Measurements from ENCODE around the gene VSIG10L.

Gene VSIG10L

GRCh38 chr19:51311351-51312257 lies 30.3 kb downstream of the VSIG10L start, which contains the start of gene IGLON5:
IGLON5 (plus strand) TSS chr19:51311644; CDS start chr19:51311848, 204 bp downstream.
- no peak for DNase-seq

DNA sequence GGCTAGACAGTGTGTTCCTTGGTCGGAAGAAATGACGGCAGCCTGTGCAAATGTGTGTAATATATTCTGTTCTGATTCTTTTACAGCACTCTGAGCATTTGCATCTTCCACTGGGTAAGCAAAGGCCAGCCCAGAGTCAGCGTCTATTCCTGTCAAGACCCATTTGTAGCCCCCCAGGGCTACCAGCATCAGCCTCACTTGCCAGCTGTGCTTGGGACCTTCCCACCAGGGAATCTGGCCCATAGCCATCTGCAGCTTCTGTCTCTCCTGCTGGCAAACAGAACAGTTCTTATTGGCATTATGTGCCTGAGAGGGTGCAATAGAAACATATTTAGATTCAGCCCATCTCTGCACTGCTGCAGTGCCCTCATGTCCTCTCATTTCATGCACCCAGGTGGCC lies 36.5 kb downstream of the VSIG10L start:
- no peak for DNase-seq

DNA sequence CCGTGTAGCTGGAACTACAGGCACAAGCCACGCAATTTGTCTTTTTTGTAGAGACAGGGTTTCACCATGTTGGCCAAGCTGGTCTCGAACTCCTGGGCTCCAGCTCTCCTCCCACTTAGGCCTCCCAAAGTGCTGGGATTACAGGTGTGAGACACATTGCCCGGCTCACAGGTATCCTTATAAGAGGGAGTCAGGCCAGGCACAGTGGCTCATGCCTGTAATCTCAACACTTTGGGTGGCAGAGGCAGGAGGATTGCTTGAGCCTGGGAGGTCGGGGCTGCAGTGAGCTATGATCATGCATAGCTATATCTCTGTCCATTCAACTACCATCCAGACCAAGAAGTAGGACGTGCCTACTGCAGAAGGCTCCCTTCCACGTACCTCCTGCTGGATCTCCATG lies 40.7 kb downstream of the VSIG10L start:
- DNase-seq = no peak

- DNase-seq = no peak
These were observed 44.5 kb downstream of the VSIG10L start for GRCh38 chr19:51297406-51297805.

GRCh38 chr19:51296336-51297093 lies 45.4 kb downstream of the VSIG10L start:
- no peak for DNase-seq

- DNase-seq = no peak
These were observed 46.4 kb downstream of the VSIG10L start for GRCh38 chr19:51295382-51296126.

GRCh38 chr19:51294977-51295375 lies 47.0 kb downstream of the VSIG10L start:
- no peak for DNase-seq

DNA sequence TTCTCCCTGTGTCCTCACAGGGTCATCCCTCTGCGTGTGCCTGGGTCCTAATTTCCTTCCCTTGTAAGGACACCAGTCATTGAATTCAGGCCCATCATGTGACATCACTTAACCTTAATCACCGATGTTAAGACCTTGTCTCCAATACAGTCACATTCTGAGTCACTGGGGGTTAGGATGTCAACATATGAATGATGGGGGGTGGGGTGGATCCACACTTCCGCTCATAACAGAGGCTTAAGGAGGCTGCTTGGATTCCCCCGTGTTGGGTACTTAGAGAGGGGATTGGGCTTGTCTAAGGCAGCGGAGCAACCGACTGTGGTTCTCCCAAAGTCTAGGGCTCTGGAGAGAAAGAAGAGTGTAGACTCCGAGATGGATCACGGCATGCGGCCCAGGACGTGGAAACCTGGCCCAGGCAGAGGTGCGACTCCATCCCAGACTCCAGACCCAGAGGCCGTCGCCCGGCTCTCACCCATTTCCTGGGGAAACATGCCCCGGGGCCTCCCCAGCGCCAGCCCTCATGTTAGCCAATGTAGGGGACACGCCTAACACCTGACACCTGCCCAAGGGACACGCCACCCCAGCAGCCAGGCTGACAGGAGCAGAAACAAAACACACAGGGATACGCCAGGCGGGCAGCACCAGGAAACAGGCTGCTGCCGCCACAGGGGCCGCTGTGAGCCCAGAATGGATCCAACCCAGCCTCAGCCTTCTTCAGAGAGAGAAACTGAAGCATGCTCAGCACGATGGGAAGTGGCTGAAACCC lies 47.5 kb downstream of the VSIG10L start:
- no peak for DNase-seq

DNA sequence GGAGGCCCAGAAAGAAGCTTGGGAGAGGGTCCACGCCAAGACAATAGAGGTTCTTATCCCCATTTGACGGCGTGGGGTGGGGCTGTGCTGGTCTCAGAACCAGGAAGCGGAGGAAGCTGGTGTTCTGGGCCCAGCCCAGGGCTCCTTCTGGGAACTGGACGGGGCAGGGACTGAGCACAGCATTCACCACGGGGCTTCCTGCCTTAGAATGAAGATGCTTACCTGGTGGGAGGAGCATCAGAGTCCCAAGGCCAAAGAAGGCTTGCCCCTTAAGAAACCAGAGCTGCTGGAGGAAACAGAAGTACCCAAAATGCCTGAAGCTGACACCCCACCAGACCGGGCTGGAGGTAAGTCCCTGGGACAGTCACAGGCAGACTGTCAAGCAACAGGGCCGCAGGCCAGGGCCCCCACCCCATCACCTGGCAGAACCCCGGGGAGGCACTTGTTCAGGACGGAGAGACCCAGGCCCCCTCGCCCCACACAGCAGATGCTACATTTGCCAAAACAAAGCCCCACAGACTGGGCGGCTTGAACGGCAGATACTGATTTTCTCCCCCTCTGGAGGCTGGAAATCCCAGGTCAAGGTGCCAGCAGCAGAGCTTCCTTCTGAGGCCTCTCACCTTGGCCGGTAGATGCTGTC lies 48.2 kb downstream of the VSIG10L start:
- no peak for DNase-seq

DNA sequence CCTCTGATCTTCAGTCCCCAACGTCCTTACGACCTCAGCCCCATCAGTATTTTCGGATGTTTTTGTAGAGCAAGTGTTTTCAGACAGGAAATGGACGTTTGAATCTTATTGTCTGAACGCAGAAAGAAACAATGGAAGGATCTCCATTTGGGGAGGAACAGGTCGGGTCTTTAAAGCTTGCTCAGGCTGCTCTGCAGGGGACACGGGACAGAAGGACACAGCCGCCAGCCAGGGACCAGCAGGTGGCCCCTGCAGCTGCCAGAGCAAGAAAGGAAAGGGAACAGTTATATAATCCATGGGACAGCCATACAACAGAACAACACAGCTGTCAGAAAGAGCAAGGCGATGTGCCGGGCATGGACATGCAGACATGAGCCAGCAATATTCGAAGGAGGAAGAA lies 49.0 kb downstream of the VSIG10L start:
- DNase-seq = no peak

- DNase-seq = no peak
These were observed 52.3 kb downstream of the VSIG10L start for GRCh38 chr19:51289635-51290034.

- no peak for DNase-seq
These were observed 56.3 kb downstream of the VSIG10L start for GRCh38 chr19:51285682-51286081.

GRCh38 chr19:51282335-51282734 lies 59.6 kb downstream of the VSIG10L start:
- DNase-seq = no peak

All from NK-92 treated with Interleukin-12 subunit alpha and Interleukin-12 subunit beta, amount 100 ng/mL, for 24 hours (cell line).